K562 (cell line): Measurements from ENCODE around the gene SEMA4F. TPM values are rescaled to one million over a fixed set of nuclear protein-coding genes. Genes with fewer than 3 reads are reported as not detected.

ENCODE experiments used
- ATAC-seq: fragments of 200-7000 bp; cut with Tn5 transposase; 3 replicates; pipeline ENCODE4 v1.9.1; 2020; ENCODE audit warnings: moderate library complexity
- BruUV-seq: library from RNA; stranded (reverse); fragments of 400-500 nt; replicated peaks from 2 replicates; lab custom pipeline; 2021; lab: Mats Ljungman, UMichigan
- CTCF ChIA-PET: fragments of 300-600 bp; formaldehyde crosslinking; extraction: SDS; loops from one replicate; lab custom pipeline; 2021; ENCODE audit warnings: low intra/inter-chr PET ratio; lab: Yijun Ruan, JAX
- POLR2A ChIA-PET: fragments of 300-600, 350-650 bp; sonication (Branson Sonifier 250); formaldehyde crosslinking; extraction: SDS; loops from one replicate; lab custom pipeline; 2021; ENCODE audit warnings: antibody characterized with exemption, inconsistent platforms; lab: Yijun Ruan, JAX
- DNase-seq, 4 experiments: peaks; one replicate each; pipeline versions ENCODE4 v3.0.0 to v3.0.0-alpha.2; 2011 to 2018; ENCODE audit warnings: low spot score in 3 of 4, mixed read lengths in 3 of 4; ENCODE audit errors: extremely low read depth in 1 of 4
- FAIRE-seq: peaks from 2 replicates; lab custom pipeline; 2011; peaks lifted over from hg19 to GRCh38; lab: Jason Lieb, UNC
- H2AFZ ChIP-seq: 2 replicates; pipeline ENCODE4 v1.6.0; 2011; ENCODE audit warnings: low read depth, low read length, control low read depth, inconsistent platforms
- H3K27ac ChIP-seq: fragments of 200-600 bp; 3 replicates; pipeline ENCODE4 v1.8.0; 2011; ENCODE audit warnings: low read depth, mild to moderate bottlenecking, control low read depth, inconsistent platforms, low read length, moderate library complexity, mixed read lengths; ENCODE audit errors: extremely low read depth
- H3K27me3 ChIP-seq, 2 experiments: fragments of 300-600 bp in 1 of 2; 2 replicates in 1 of 2; 3 replicates in 1 of 2; pipeline versions ENCODE4 v1.6.0 to v1.8.0; 2011; ENCODE audit warnings: inconsistent platforms in 2 of 2, low read length in 2 of 2, mild to moderate bottlenecking in 1 of 2, mixed read lengths in 1 of 2, moderate library complexity in 1 of 2; ENCODE audit not compliant: control insufficient read depth in 2 of 2, insufficient read depth in 2 of 2
- H3K36me3 ChIP-seq: fragments of 300-600 bp; 3 replicates; pipeline ENCODE4 v1.8.0; 2011; ENCODE audit warnings: mild to moderate bottlenecking, low read length, inconsistent platforms; ENCODE audit not compliant: control insufficient read depth, insufficient read depth
- H3K4me1 ChIP-seq, 2 experiments: fragments of 200-600 bp in 1 of 2; replicated peaks in 1 of 2; 2 replicates in 1 of 2; 3 replicates in 1 of 2; pipeline versions ENCODE4 v1.5.1 to v1.8.0; 2011; ENCODE audit warnings: inconsistent platforms in 2 of 2, low read length in 2 of 2, mild to moderate bottlenecking in 1 of 2, mixed read lengths in 1 of 2, moderate library complexity in 1 of 2; ENCODE audit not compliant: control insufficient read depth in 2 of 2, insufficient read depth in 2 of 2
- H3K4me2 ChIP-seq: 2 replicates; pipeline ENCODE4 v1.6.1; 2011; ENCODE audit warnings: low read length, control low read depth, inconsistent platforms, mixed read lengths; ENCODE audit not compliant: insufficient read depth
- H3K4me3 ChIP-seq: fragments of 200-600 bp; sonication (generic), shearing (Covaris generic); 2 replicates; pipeline ENCODE4 v1.5.1; 2016; ENCODE audit warnings: control low read depth, inconsistent platforms
- H3K79me2 ChIP-seq: fragments of 200-600 bp; 3 replicates; pipeline ENCODE4 v1.8.0; 2011; ENCODE audit warnings: low read length, inconsistent platforms; ENCODE audit not compliant: control insufficient read depth, insufficient read depth
- H3K9ac ChIP-seq, 2 experiments: 2 replicates each; pipeline versions ENCODE4 v1.6.0 to v1.6.1; 2011; ENCODE audit warnings: low read depth in 2 of 2, low read length in 2 of 2, control low read depth in 1 of 2, inconsistent platforms in 1 of 2, mild to moderate bottlenecking in 1 of 2, mixed read lengths in 1 of 2; ENCODE audit not compliant: insufficient read depth in 1 of 2
- H3K9me1 ChIP-seq: one replicate; pipeline ENCODE4 v1.6.0; 2011; ENCODE audit warnings: inconsistent platforms, mild to moderate bottlenecking, low read length, moderate library complexity; ENCODE audit not compliant: control insufficient read depth, insufficient read depth
- H3K9me3 ChIP-seq: replicated peaks from 2 replicates; pipeline ENCODE4 v1.5.1; 2011; ENCODE audit warnings: low read depth, low read length, inconsistent platforms; ENCODE audit not compliant: control insufficient read depth, insufficient read depth
- H4K20me1 ChIP-seq: replicated peaks from 2 replicates; pipeline ENCODE4 v1.6.1; 2011; ENCODE audit warnings: low read length, inconsistent platforms, mixed read lengths; ENCODE audit not compliant: control insufficient read depth, insufficient read depth
- ARID3A ChIP-seq: IDR thresholded peaks from 2 replicates; pipeline ENCODE4 v1.6.1; 2012; ENCODE audit warnings: low read depth, low read length, improper control_type of control experiment, borderline replicate concordance
- CBX1 ChIP-seq: sonication (generic); IDR thresholded peaks from 2 replicates; pipeline ENCODE4 v1.6.1; 2016; ENCODE audit warnings: antibody characterized with exemption, low read depth, mild to moderate bottlenecking
- CEBPG ChIP-seq, 3 experiments: fragments of 200-800 bp in 1 of 3; sonication (Bioruptor generic) in 1 of 3; sonication (generic) in 1 of 3; formaldehyde crosslinking in 1 of 3; IDR thresholded peaks in 2 of 3; conservative IDR thresholded peaks in 1 of 3; 2 replicates each; pipeline versions ENCODE4 v1.6.1 to v1.8.0; 2016 to 2022; ENCODE audit warnings: missing compliant biosample characterization in 2 of 3, missing genetic modification characterization in 2 of 3, mild to moderate bottlenecking in 1 of 3, missing genetic modification reagents in 1 of 3
- KDM4B ChIP-seq, 2 experiments: fragments of 450-650 bp in 1 of 2; sonication (generic) in 1 of 2; IDR thresholded peaks; 2 replicates each; pipeline ENCODE4 v1.6.1; 2016 to 2017; ENCODE audit warnings: borderline replicate concordance in 2 of 2, antibody characterized with exemption in 1 of 2, low read depth in 1 of 2, mild to moderate bottlenecking in 1 of 2
- KLF6 ChIP-seq: fragments of 250-450 bp; sonication (Bioruptor Pico); IDR thresholded peaks from 2 replicates; pipeline ENCODE4 v1.4.0; 2020; ENCODE audit warnings: mild to moderate bottlenecking, moderate library complexity, borderline replicate concordance
- MAFK ChIP-seq: IDR thresholded peaks from 2 replicates; pipeline ENCODE4 v1.6.1; 2011; ENCODE audit warnings: low read length, improper control_type of control experiment
- SIN3A ChIP-seq, 2 experiments: fragments of 150-350 bp in 1 of 2; IDR thresholded peaks; 2 replicates each; pipeline ENCODE4 v1.6.1; 2011 to 2016; ENCODE audit warnings: borderline replicate concordance in 2 of 2, low read depth in 2 of 2, low read length in 2 of 2, mild to moderate bottlenecking in 2 of 2, moderate library complexity in 2 of 2; ENCODE audit not compliant: control insufficient read depth in 1 of 2
- STAG1 ChIP-seq: sonication (generic); formaldehyde crosslinking; IDR thresholded peaks from 2 replicates; pipeline ENCODE4 v1.5.0; 2020; ENCODE audit warnings: missing genetic modification reagents, borderline replicate concordance
- ZNF263 ChIP-seq: sonication (generic); formaldehyde crosslinking; IDR thresholded peaks from 2 replicates; pipeline ENCODE4 v1.8.0; 2022; ENCODE audit warnings: mild to moderate bottlenecking, missing genetic modification reagents, borderline replicate concordance
- ZNF316 ChIP-seq: fragments of 450-650 bp; IDR thresholded peaks from 2 replicates; pipeline ENCODE4 v1.6.1; 2016
- WGBS: fragments of 100-300 bp; shearing (Covaris generic); methylation state at CpG from one replicate; pipeline ENCODE4 v1.1.6; 2016; ENCODE audit warnings: low coverage, mixed read lengths; ENCODE audit not compliant: insufficient coverage; ENCODE audit errors: missing lambda C conversion rate; 5-methylcytosine and 5-hydroxymethylcytosine counted together
- in situ Hi-C: fragments of 300-500 bp; cut with MboI; formaldehyde crosslinking; loops from 4 replicates; pipeline ENCODE4 v1.15.0; 2018; ENCODE audit warnings: inconsistent platforms, mixed read lengths
- intact Hi-C: fragments of 100-400 bp; cut with micrococcal nuclease; formaldehyde crosslinking; loops from 2 replicates; pipeline ENCODE4 v1.14.2; 2022
- polyA plus RNA-seq, 8 experiments: library from polyadenylated mRNA; depleted of rRNA in 4 of 8; stranded (reverse) in 5 of 8; unstranded in 3 of 8; fragments of >200 nt; fragmentation: Nextera tagmentation in 2 of 8; fragmentation: Illumina TruSeq in 1 of 8; extraction: Ambion mirVana in 2 of 8; extraction: Trizol in 1 of 8; gene quantifications; 2 replicates each; pipeline versions ENCODE4 v1.2.1 to v1.2.3, GENCODE V29; 2011 to 2014; ENCODE audit warnings: inconsistent platforms in 1 of 8, missing spikeins in 1 of 8
- total RNA-seq, 7 experiments: library from RNA; depleted of rRNA in 6 of 7; stranded (reverse); fragments of >200 nt in 6 of 7; fragmentation: Illumina TruSeq in 2 of 7; extraction: Trizol in 2 of 7; gene quantifications; 2 replicates each; pipeline versions ENCODE4 v1.2.1 to v1.2.3, GENCODE V29; 2011 to 2021; ENCODE audit warnings: low replicate concordance in 1 of 7

Gene SEMA4F
- total and polyA plus RNA-seq, 9 of the 15 experiments (the other 6 are each of a cell fraction or from before 2014, with no cell fraction given): 0.08 to 1.6 (median 0.33) TPM

- CTCF ChIA-PET: interaction anchor here (0.5 kb wide), 1 partner anchor 116 kb away, joined by 3 read pairs; no protein-coding TSS in a partner anchor
- Histone ChIP-seq H3K27me3 (peaks cover 10 to 23% of the 10 kb centered on the region in 2 experiments), H3K9me1 (no peaks in the 10 kb centered on the region), H3K4me1 (no peaks in the 10 kb centered on the region), H3K4me2 (no peak overlapping the region), H3K9me3 (no peaks in the 10 kb centered on the region), H3K9ac (no peak overlapping the region), H3K36me3 (no peaks in the 10 kb centered on the region)
- ATAC-seq: no peak
- BruUV-seq: no TSS peak
- no peak for FAIRE-seq
- TF ChIP-seq CBX1 (no peak), MAFK (no peak), ZNF263 (CRISPR knock-in tag) (no peak)
- TF ChIP-seq, all 486 proteins: peak for 0
- no peaks in the 10 kb centered on the region for H4K20me1 ChIP-seq
- H3K4me3 ChIP-seq: no peak overlapping the region
- H2AFZ ChIP-seq: no peak overlapping the region
- POLR2A ChIA-PET: interaction anchor here (0.6 kb wide), 1 partner anchor 148 kb away, joined by 3 read pairs; no protein-coding TSS in a partner anchor
- no peak overlapping the region for H3K27ac ChIP-seq
- no peak for DNase-seq
- intact Hi-C loops: no loop called here
- no peaks in the 10 kb centered on the region for H3K79me2 ChIP-seq
- in situ Hi-C loops: loop anchor here (25.0 kb wide), 1 partner anchor 891 kb away; no protein-coding TSS in a partner anchor
Observed at GRCh38 chr2:74721316-74721715, 67.3 kb downstream of the SEMA4F start.

DNA sequence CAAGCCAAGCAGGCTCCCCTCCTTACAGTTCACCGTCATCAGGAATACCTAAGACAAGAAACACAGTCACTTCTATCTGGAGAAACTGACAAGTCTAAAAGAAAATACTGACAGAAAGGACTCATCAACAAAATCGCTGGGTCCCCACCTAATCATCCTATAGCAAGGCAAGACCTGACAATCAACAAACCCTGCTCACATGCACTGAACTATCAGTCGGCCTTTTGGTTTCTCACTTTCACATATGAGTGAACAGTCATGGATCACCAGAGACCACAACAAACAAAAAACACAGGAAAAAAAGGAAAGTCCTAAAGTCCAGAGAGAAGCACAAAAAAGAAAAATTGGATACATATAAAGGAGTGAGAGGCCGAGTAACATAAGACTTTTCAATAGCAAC is 70.4 kb downstream of the SEMA4F start:
- Histone ChIP-seq H3K36me3 (no peaks in the 10 kb centered on the region), H3K79me2 (no peaks in the 10 kb centered on the region), H3K27me3 (peaks cover 7 to 14% of the 10 kb centered on the region in 2 experiments; a peak in 4 of 5 replicates), H2AFZ (no peak overlapping the region), H3K4me1 (no peaks in the 10 kb centered on the region), H3K27ac (no peak overlapping the region), H3K9me1 (no peaks in the 10 kb centered on the region), H3K9ac (no peak overlapping the region), H3K9me3 (no peaks in the 10 kb centered on the region), H3K4me3 (no peak overlapping the region)
- ATAC-seq (no peak), DNase-seq (no peak)
- in situ Hi-C loops (loop anchor here (25.0 kb wide), 1 partner anchor 888 kb away; no protein-coding TSS in a partner anchor), intact Hi-C loops (no loop called here)
- 0% methylated on average over 4 of the region's 4 CpGs for WGBS
- POLR2A ChIA-PET: interaction anchor here (0.7 kb wide), 1 partner anchor 23 kb away, joined by 3 read pairs; no protein-coding TSS in a partner anchor
- no TSS peak for BruUV-seq
- CTCF ChIA-PET: no interaction called here
- no peak for TF ChIP-seq STAG1 (CRISPR knock-in tag)
- no peak for TF ChIP-seq KDM4B (IDR thresholded peaks at IDR 0.05; ENCODE audit: borderline replicate concordance in 2 of 2, low read depth in 1 of 2)
- TF ChIP-seq ZNF316: no peak
- TF ChIP-seq SIN3A (IDR thresholded peaks at IDR 0.05; ENCODE audit: borderline replicate concordance in 2 of 2, control insufficient read depth in 1 of 2, low read depth in 2 of 2, low read length in 2 of 2): no peak
- TF ChIP-seq ARID3A: no peak
- TF ChIP-seq CEBPG (CRISPR knock-in tag; IDR thresholded peaks at IDR 0.05): no peak
- no peak for TF ChIP-seq CEBPG (tag; conservative IDR thresholded peaks at IDR 0.05 in 1 of 2, IDR thresholded peaks at IDR 0.05 in 1 of 2)
- no peak for TF ChIP-seq KLF6
- TF ChIP-seq, all 486 proteins: peak for 0
- Histone ChIP-seq H3K4me2 (no peak overlapping the region), H4K20me1 (no peaks in the 10 kb centered on the region)
- no peak for FAIRE-seq
